SK-N-SH treated with all-trans-retinoic acid at 6 μM for 48 hours (cell line): ENCODE data around the gene PRR36.

Experiments used
- ATAC-seq: fragments of 200-7000 bp; cut with Tn5 transposase; 3 replicates; pipeline ENCODE4 v1.9.1; 2020; ENCODE audit warnings: mild to moderate bottlenecking, moderate library complexity
- ARNTL ChIP-seq: fragments of 450-650 bp; formaldehyde crosslinking; IDR thresholded peaks from 2 replicates; pipeline ENCODE4 v1.5.0; 2020; ENCODE audit warnings: low read depth, mild to moderate bottlenecking, moderate library complexity, borderline replicate concordance
- CSDC2 ChIP-seq: fragments of 250-450 bp; sonication (Bioruptor Pico); IDR thresholded peaks from 2 replicates; pipeline ENCODE4 v1.5.0; 2020; ENCODE audit warnings: mild to moderate bottlenecking, moderate library complexity
- ESRRG ChIP-seq: fragments of 250-450 bp; sonication (Bioruptor Pico); IDR thresholded peaks from 2 replicates; pipeline ENCODE4 v1.6.1; 2021; ENCODE audit warnings: mild to moderate bottlenecking
- ISL1 ChIP-seq: fragments of 250-450 bp; sonication (Bioruptor Pico); IDR thresholded peaks from 2 replicates; pipeline ENCODE4 v2.1.2; 2022; ENCODE audit warnings: mild to moderate bottlenecking, moderate library complexity
- OSR1 ChIP-seq: fragments of 250-450 bp; sonication (Bioruptor Pico); IDR thresholded peaks from 2 replicates; pipeline ENCODE4 v1.8.0; 2022; ENCODE audit warnings: moderate library complexity, mild to moderate bottlenecking, inconsistent platforms
- SNAI2 ChIP-seq: fragments of 250-450 bp; sonication (Bioruptor Pico); IDR thresholded peaks from 2 replicates; pipeline ENCODE4 v1.5.0; 2020; ENCODE audit warnings: mild to moderate bottlenecking, moderate library complexity
- TCF4 ChIP-seq: fragments of 250-450 bp; sonication (Bioruptor Pico); IDR thresholded peaks from 2 replicates; pipeline ENCODE4 v1.8.0; 2021; ENCODE audit warnings: mild to moderate bottlenecking, moderate library complexity, borderline replicate concordance
- ZNF565 ChIP-seq: fragments of 450-650 bp; formaldehyde crosslinking; conservative IDR thresholded peaks from 2 replicates; pipeline ENCODE4 v1.5.0; 2020; ENCODE audit warnings: low read depth, mild to moderate bottlenecking, moderate library complexity
- ZNF8 ChIP-seq: fragments of 450-650 bp; formaldehyde crosslinking; IDR thresholded peaks from 2 replicates; pipeline ENCODE4 v1.5.0; 2020; ENCODE audit warnings: mild to moderate bottlenecking, moderate library complexity
- TF ChIP-seq, protein P1 (sequence below): fragments of 250-450 bp; sonication (Bioruptor Pico); IDR thresholded peaks from 2 replicates; pipeline ENCODE4 v1.5.1; 2020; ENCODE audit warnings: low read depth, mild to moderate bottlenecking, moderate library complexity
- TF ChIP-seq, protein P2 (sequence below): fragments of 250-450 bp; sonication (Bioruptor Pico); IDR thresholded peaks from 2 replicates; pipeline ENCODE4 v1.5.1; 2021; ENCODE audit warnings: mild to moderate bottlenecking, moderate library complexity
- TF ChIP-seq, protein P3 (sequence below): fragments of 250-450 bp; sonication (Bioruptor Pico); IDR thresholded peaks from 2 replicates; pipeline ENCODE4 v1.8.0; 2021; ENCODE audit warnings: low read depth, mild to moderate bottlenecking, moderate library complexity, borderline replicate concordance

Gene PRR36

DNA sequence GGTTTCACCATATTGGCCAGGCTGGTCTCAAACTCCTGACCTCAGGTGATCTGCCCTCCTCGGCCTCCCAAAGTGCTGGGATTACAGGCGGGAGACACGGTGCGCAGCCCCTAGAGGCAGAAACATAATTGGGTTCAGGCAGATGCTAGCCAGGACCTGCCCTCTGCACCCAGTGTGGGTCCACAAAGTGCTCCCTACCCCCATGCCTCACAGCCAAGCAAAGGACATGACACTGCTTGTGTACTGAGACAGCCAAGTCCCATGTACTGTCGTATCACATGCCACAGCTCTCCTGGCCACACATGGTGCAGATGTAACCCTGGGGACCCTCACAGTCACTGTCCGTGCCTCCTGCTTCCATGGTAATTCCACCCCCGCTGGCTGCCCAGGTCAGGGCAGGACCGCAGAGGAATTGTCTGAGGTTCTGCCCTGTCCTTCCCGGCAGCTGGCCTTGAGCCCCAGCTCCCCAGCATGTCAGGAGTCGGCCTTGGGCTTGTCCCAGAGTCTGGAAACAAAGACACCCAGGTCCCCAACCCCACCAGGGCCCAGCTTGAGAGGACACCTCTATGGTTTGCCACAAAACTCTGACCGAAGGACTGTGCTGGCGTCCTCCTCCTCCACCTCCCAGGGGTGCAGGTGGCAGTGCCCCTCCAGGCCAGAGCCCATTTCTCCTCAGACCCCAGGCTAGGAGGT, 7.6 kb downstream of the PRR36 start:
- no peak for ATAC-seq
- TF ChIP-seq OSR1 (CRISPR knock-in tag) (no peak), ARNTL (CRISPR knock-in tag) (no peak), ZNF8 (no peak), CSDC2 (CRISPR knock-in tag) (no peak)
- TF ChIP-seq, protein P1, sequence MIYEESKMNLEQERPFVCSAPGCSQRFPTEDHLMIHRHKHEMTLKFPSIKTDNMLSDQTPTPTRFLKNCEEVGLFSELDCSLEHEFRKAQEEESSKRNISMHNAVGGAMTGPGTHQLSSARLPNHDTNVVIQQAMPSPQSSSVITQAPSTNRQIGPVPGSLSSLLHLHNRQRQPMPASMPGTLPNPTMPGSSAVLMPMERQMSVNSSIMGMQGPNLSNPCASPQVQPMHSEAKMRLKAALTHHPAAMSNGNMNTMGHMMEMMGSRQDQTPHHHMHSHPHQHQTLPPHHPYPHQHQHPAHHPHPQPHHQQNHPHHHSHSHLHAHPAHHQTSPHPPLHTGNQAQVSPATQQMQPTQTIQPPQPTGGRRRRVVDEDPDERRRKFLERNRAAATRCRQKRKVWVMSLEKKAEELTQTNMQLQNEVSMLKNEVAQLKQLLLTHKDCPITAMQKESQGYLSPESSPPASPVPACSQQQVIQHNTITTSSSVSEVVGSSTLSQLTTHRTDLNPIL (CRISPR knock-in tag), result no peak
- TF ChIP-seq, protein P2, sequence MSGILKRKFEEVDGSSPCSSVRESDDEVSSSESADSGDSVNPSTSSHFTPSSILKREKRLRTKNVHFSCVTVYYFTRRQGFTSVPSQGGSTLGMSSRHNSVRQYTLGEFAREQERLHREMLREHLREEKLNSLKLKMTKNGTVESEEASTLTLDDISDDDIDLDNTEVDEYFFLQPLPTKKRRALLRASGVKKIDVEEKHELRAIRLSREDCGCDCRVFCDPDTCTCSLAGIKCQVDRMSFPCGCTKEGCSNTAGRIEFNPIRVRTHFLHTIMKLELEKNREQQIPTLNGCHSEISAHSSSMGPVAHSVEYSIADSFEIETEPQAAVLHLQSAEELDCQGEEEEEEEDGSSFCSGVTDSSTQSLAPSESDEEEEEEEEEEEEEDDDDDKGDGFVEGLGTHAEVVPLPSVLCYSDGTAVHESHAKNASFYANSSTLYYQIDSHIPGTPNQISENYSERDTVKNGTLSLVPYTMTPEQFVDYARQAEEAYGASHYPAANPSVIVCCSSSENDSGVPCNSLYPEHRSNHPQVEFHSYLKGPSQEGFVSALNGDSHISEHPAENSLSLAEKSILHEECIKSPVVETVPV (CRISPR knock-in tag), result no peak
- TF ChIP-seq, protein P3, sequence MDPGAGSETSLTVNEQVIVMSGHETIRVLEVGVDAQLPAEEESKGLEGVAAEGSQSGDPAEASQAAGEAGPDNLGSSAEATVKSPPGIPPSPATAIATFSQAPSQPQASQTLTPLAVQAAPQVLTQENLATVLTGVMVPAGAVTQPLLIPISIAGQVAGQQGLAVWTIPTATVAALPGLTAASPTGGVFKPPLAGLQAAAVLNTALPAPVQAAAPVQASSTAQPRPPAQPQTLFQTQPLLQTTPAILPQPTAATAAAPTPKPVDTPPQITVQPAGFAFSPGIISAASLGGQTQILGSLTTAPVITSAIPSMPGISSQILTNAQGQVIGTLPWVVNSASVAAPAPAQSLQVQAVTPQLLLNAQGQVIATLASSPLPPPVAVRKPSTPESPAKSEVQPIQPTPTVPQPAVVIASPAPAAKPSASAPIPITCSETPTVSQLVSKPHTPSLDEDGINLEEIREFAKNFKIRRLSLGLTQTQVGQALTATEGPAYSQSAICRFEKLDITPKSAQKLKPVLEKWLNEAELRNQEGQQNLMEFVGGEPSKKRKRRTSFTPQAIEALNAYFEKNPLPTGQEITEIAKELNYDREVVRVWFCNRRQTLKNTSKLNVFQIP (CRISPR knock-in tag), result no peak
- TF ChIP-seq, all 23 proteins: peak for 0

DNA sequence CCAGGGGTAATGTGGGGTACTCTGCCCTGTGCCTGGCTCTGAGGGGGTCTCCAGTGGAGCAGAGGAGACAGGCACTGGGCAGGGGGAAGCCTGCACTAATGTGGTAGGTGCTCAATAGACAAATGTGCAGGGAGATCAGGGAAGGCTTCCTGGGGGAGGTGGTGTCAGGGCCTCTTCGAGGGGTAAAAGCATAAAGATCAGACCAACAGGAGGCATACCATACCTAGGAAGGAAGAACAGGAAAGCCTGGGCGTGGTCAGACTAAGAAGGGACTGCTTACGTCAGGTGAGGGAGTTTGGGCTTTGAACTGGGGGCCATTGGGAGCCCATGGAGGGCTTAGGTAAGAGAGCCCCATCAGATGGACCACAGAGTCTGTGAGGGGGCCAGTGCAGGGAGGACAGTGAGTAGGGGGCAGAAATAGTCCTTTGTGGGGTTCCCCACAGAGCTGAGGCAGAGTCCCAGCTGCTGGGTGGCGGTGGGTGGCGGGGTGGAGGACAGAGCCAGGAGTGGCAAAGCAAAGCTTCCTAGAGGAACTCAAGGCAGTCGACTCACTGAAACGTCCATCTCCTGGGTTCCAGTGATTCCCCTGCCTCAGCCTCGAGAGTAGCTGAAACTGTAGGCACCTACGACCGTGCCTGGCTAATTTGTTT, 8.8 kb downstream of the PRR36 start:
- ATAC-seq, result no peak
- no peak for TF ChIP-seq OSR1 (CRISPR knock-in tag)

DNA sequence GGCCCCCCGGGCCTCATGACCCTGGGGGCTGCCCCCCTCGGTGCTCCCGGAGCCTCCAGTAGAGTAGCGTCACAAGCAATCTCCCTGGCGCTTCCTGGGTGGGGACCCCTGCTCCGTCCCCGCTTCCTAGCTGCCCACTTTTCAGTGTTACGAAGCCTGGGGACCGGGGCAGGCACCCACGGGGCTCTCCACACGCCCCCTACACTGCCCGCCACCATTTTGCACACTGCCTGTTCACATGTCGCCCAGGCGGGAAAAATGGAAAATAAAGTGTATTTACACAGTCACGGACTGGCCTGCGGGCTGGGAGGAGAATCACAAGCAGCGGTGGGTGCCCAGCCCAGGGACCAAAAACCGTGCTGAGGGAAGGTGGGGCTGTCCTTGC, 9.5 kb downstream of the PRR36 start:
- no peak for ATAC-seq
- TF ChIP-seq CSDC2 (CRISPR knock-in tag) (no peak), SNAI2 (no peak)
- TF ChIP-seq, protein P2 (CRISPR knock-in tag), result no peak
- TF ChIP-seq, protein P1 (CRISPR knock-in tag), result no peak

DNA sequence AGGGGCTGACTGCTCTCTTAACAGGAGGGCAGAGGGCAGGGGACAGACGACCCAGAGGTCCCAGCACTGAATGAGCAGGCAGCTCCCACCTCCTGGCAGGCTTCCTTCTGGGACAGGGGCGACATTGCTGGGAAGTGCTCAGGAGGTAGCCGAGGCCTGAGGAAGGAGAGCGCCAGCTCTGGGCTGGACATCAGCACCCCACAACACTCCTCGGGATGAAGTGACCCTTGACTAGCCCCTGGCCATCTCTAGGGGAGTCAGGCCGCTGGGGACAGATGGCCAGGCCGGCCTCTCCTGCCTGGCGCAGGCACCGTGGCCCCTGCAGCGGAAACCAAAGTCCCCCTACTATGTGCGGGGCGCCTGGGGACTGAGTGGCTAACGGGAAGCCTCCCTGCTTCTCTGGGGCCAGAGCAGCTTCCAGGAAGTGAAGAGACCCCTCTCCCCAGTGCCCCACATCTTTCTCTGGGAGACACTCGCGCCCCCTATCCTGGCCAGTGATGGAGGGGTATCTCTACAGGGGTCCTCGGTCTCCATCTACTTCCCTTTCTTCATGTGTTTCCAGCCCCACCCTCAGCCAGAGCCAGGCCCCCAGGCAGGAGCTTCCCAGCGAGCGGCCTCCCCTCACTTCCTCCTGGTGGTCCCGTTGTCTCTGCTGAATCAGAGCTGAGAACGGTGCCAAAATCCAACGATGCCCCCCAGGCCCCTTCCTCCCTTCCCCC, 10.1 kb downstream of the PRR36 start:
- no peak for TF ChIP-seq TCF4 (CRISPR knock-in tag)
- TF ChIP-seq, protein P3 (CRISPR knock-in tag), result no peak
- TF ChIP-seq, protein P1 (CRISPR knock-in tag), result no peak
- no peak for TF ChIP-seq ZNF565
- TF ChIP-seq ISL1 (CRISPR knock-in tag), result no peak
- TF ChIP-seq ARNTL (CRISPR knock-in tag), result no peak
- TF ChIP-seq, protein P2 (CRISPR knock-in tag), result no peak
- TF ChIP-seq SNAI2, result no peak
- TF ChIP-seq ESRRG (CRISPR knock-in tag), result no peak
- ATAC-seq, result no peak
